Superior temporal gyrus (tissue), 1 donor: Measurements from ENCODE around the gene PYGO1.
A peak's percentile ranks its signal among the peaks of the same experiment; 100 is the strongest.
"Not testable (repeated sequence)": the region's sequence is repeated elsewhere in the genome, so short reads cannot be mapped to it uniquely, and the experiment has no call there.

Experiments used
- DNase-seq: peaks from one replicate; pipeline ENCODE4 v3.0.0-alpha.2; 2016; ENCODE audit errors: extremely low spot score

The PYGO1 gene

DNA sequence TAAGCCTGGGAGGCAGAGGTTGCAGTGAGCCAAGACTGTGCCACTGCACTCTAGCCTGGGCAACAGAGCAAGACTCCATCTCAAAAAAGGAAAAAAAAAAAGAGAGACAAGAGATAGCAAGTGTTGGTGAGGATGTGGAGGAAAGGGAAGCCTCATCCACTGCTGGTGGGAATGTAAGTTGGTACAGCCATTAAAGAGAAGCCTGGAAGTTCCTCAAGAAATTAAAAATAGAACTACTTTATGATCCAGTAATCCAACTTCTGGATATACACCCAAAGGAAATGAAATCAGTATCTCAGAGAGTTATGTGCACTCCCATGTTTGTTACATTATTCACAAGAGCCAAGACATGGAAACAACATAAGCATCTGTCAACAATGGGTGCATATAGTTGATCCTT, 14.9 kb downstream of the PYGO1 start:
- DNase-seq, result no peak

DNA sequence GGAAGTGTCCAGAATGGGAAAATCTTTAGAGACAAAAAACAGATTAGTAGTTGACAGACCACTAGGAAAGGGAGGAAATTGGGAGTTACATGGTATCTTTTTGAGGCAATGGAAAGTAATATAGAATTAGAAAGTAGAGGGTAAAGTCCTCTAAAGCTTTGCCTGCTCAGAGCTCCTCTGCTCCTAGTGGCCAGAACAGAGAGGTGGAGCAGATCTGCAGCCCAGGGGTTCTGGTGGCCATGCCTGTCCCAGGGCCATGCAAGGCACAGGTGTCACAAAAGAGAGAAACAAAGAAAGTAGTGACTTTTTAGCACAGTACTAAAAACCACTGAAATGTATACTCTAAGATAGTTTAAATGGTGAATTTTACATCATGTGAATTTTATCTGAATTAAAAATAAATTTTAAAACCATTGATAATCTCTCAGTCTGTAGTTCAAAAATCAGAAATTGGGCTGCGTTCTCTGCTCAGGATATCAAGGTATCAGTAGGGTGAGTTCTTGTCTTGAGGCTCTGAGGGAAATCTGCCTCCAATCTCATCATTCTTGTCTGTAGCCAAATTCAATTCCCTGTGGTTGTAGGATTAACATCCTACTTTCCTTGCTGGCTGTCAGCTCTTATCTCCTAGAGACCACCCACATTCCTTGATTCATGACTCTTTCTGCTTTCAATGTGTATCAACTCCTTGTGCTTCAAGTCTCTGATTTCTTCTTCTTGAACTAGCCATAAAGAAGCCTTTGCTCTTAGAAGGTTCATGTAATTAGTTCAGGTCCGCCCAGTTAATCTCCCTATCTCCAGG, 23.6 kb downstream of the PYGO1 start:
- DNase-seq, result no peak

DNA sequence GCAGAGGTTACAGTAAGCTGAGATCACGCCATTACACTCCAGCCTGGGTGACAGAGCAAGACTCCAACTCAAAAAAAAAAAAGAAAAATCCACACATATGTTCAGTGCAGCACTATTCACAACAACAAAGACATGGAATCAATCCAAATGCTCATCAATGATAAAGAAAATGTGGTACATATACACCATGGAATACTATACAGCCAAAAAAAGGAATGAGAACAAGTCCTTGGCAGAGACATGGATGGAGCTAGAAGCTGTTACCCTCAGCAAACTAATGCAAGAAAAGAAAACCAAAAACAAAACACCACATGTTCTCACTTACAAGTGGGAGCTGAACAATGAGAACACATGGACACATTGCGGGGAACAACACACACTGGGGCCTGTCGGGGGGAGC, 25.5 kb downstream of the PYGO1 start:
- DNase-seq, result no peak

DNA sequence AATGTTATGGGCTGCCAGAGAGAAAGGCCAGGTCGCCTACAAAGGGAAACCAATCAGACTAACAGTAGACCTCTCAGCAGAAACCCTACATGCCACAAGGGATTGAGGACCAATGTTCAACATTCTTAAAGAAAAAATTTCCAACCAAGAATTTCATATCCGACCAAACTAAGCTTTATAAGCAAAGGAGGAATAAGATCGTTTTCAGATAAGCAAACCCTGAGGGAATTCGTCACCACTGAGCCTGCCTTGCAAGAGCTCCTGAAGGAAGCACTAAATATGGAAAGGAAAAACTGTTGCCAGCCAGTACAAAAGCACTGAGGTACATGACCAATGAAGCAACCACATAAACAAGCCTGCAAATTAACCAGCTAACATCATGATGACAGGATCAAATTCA, 33.1 kb downstream of the PYGO1 start:
- DNase-seq, result no peak

DNA sequence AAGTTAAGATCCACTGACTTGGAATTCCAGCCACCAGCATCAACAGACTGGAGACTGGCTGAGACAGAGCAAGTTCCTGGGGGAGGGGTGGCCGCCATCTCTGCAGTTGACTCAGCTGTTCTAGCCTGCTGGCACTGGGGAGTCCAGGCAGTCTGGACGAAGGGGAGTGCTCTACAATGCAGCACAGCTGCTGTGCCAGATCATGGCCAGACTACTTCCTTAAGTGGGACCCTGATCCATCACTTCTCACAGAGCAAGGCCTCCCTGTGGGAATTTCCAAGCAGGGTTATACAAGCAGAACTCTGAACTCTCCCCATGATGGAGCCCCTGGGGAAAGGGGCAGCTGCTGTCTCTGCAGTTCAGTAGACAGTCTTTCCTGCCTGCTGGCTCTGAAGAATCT, 35.2 kb downstream of the PYGO1 start:
- DNase-seq, result no peak

DNA sequence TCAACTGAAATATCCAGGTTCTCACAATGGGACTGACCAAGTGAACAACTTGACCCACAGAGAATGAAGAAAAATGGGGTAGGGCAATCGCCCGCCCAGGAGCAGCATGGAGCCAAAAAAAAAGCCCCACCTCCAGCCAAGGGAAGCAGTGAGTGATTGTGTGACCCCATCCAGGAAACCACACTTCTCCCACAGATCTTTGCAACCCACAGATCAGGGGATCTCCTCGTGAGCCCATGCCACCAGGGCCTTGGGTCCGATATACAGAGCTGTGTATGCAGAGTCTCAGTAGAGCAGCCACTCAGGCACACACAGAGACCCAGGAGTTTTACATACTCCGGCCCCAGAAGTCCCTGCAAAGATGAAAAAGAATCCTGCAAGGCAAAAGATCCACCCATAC, 35.7 kb downstream of the PYGO1 start:
- no peak for DNase-seq

DNA sequence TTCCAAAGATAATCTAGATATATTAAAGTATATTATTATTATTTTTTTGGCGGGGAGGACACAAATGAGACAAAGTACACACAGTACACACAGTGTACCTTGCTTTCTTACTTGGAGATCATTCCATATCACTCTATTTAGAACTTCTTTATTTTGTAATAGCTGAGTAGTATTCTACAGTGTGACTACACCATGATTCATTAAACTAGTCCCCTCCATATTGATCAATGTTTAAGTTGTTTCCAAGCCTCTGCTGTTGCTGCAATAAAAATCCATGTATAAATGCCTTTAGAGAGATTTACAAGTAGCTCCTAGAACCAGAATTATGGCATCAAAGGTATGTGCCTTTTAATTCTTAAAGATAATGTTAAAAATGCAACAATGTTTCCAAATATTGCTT, 38.8 kb downstream of the PYGO1 start:
- DNase-seq, result no peak

DNA sequence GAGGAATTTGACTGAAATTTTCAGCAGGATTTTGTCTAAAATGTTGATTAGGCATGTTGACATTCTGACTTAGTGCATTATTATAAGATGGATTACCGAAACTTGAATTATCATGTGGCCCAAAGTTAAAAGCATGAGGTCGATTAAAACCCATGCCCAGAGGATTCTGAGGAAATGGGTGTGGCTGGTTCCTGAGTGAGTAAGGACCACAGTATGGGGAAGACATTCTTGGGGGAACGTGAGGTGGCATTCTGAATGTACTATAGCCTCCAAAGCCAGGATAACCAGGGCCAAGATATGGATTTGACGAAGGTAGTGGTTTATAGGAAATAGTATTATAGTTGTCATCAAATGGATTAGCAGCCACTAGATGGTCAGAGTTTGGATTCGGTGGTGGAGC, 41.4 kb downstream of the PYGO1 start:
- DNase-seq, result no peak

DNA sequence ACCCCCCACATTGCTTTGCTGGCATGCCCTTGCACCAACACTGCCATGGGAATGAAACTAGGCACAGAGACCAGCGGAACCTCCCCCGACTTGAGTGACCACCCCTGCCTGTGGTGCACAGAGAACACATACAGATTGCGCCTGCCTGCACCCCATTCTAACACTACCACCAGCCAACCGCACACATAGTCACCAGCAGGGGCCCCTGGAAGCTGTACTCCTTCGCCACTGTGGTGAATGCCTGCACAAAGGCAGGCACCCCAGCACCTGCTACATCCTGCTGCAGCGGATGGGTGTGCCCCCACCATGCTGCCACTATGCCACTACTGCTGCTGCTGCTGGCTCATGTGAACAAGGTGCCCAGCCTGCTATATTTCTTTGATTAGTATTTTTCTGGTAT, 52.7 kb downstream of the PYGO1 start:
- no peak for DNase-seq

DNA sequence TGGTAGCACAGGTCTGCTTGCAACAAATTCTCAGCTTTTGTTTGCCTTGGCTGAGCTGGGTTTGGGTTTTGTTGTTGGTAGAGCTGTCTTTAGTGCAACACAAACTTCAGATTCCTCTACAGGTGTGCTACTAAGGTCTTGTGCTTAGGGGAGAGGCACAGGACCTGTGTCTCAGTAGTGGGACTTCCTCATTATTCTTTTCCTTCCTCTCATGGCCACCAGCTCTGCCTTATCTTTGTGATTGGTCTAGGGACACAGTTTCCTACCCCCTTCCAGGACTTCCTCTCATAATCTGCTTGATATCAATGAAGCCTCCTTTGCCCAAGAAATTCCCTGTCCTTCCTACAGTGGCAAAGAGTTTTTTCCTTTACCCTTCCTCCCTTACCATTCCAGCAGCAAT, 55.2 kb downstream of the PYGO1 start:
- no peak for DNase-seq

DNA sequence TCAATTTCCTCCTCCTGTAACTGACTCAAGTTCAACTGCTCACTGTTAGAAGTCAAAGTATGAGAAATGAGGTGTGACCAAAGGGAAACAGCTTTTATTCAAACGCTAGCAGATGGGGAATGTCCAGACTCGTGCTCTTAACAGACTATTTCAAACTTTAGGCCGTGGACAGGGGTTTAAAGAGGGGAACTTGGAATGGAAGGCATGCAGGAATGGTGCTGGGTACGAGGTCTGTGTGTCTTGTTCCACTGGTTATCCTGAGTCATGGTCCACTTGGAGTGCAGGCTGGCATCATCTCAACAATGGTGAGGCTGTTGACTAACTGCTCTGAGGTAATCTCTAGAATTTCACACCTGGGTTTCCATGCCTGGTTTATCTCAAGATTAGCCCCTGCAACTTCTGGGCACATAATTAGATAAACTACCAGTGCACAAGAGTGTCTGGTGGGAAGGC, 57.3 kb downstream of the PYGO1 start:
- no peak for DNase-seq

DNA sequence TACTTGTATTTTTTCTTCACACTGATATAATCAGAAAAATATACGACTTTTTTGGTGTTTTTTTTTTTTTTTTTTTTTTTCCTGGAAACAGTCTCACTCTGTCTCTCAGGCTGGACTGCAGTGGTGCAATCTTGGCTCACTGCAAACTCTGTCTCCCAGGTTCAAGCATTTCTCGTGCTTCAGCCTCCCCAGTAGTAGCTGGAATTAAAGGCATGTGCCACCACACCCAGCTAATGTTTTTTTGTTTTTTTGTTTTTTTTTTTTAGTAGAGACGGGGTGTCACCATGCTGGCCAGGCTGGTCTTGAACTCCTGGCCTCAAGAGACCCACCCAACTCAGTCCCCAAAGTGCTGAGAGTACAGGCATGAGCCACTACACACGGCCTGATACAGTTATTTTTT, 59.3 kb downstream of the PYGO1 start:
- DNase-seq, result no peak

DNA sequence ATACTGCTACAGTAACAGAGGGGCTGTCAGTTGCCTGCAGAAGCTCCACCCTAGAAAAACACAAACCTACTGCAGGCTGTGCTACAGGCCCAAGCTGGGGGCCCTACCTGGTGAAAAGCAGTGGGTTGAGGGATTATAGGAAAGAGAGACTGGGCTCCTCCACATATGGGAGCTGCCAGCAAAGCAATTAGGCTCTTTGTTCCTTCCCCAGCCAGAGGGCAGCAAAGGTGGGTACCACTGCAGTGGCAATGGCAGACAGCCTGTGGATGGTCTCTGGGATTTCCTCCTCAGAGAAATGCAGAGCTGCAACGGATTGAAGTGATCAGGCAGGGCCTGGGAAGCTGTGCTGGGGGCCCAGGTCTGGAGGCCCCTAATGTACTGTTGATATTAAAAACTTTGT, 61.0 kb downstream of the PYGO1 start:
- DNase-seq, result no peak

DNA sequence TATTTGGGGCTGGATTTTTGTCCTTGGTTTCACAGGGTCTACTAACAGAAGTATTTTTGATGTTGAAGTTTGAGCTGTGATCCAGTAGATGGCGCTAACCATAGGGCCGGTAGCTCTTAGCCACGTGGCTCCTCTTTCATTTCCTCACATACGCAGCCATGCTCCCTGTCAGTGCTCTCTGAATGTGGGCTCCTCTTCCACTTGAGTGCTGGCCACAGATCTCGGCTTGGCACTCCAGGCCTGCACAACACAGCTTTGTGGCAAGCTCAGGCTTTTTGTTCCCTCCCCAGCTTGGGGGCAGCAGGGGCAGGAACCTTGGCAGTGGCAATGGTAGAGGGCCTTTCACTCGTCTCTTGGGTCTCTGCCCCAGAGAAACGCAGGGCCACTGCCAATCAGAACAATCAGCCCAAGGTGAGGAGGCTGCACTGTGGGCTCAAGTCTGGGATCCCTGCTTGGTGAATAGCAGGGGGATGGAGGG, 61.5 kb downstream of the PYGO1 start:
- DNase-seq, result peak; percentile 19

DNA sequence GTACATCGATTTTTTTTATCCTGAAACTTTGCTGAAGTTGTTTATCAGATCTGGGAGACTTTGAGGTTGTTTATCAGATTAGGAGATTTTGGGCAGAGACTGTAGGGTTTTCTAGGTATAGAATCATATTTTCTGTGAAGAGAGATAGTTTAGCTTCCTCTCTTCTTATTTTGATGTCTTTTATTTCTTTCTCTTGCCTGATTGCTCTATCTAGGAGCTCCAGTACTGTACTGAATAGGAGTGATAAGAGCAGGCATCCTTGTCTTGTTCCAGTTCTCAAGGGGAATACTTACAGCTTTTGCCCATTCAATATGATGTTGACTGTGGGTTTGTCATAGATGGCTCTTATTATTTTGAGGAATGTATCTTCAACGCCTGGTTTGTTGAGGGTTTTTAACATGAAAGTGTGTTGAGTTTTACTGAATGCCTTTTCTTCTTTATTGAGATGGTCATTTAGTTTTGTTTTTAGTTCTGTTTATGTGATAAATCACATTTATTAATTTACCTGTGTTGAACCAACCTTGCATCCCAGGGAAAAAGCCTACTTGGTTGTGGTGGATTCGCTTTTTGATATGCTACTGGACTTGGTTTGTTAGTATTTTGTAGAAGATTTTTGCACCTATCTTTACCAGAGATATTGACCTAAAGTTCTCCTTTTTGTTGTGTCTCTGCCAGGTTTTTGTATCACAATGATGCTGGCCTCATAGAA, 65.2 kb downstream of the PYGO1 start:
- DNase-seq, result no peak

DNA sequence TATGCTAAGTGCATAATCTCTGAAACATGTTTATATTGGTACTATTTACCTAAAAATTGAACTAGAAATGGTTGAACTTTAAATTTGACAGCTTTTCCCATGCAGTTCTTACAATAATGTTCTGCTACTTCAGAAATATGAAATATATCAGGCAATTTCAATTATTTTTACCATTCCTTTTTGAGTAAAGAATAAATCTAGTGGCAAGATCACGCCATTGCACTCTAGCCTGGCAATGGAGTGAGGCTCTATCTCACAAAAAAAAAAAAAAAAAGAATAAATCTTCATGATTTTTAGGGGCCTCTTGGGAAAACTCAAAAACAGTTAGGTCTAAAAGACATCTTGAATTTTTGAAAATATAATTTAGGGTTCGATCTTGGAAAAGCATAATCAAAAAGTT, 69.5 kb downstream of the PYGO1 start:
- no peak for DNase-seq

DNA sequence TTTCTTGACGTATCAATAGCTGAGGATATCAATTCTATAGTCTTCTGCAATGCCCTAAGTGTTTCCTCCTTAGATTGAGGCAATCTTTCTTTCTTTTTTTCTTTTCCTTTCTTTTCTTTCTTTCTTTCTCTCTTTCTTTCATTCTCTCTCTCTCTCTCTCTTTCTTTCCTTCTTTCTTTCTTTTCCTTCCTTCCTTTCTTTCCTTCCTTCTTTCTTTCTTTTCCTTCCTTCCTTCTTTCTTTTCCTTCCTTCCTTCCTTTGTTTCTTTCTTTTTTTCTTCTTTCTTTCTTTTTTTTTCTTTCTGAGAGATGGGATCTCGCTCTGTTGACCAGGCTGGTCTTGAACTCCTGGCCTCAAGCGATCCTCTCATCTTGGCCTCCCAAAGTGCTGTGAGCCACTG, 70.1 kb downstream of the PYGO1 start:
- DNase-seq, result no peak

DNA sequence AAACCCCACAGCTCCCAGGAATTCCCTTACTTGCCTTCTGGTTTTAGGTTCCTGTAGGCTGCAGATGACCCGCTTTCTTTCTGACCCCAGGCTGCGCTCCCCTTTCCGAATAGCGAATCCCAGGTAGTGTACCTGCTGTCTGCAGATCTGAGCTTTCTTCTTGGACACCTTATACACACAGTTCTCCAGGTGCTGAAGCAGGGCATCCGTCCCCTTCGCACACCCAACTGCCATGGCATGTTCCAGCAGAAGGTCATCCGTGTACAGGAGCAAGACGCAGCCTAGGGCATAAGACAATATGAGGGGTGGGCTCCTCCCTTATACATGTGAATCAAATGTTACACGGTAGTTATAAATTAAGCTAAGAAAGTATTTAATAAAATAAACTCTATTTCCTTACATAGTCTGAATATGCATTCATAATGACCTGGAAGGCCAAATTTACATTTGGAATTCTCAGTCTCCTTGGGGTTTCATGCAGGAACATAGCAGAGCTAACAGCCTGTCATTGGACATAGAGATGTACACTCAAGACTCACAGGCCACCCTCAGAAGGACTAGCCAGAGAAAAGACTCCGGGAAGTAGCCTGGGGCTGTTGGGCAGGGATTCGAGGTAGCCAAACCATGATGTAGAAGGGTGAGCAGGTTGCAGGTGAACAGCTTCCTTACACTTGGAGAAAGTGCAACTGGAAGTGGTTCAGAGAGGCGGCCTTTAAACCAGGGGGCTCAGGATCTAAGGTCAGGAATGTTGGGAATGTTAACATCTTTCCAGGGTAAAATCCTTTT, 72.0 kb downstream of the PYGO1 start:
- no peak for DNase-seq

DNA sequence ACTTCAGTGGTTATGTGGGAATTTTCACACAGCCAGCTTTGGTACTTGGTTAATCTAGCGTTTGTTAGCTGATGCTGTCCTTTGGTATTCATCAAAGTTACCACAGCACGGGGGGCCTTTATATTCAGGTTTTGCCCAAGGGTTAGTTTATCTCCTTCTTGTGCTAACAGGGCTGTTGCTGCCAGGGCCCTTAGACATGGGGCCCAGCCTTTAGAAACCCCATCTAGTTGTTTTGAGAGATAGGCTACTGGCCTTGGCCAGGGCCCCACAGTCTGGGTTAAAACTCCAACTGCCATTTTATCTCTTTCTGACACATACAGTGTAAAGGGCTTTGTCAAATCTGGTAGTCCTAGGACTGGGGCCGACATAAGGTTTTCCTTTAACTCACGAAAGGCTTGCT, 72.7 kb downstream of the PYGO1 start:
- DNase-seq, result no peak

DNA sequence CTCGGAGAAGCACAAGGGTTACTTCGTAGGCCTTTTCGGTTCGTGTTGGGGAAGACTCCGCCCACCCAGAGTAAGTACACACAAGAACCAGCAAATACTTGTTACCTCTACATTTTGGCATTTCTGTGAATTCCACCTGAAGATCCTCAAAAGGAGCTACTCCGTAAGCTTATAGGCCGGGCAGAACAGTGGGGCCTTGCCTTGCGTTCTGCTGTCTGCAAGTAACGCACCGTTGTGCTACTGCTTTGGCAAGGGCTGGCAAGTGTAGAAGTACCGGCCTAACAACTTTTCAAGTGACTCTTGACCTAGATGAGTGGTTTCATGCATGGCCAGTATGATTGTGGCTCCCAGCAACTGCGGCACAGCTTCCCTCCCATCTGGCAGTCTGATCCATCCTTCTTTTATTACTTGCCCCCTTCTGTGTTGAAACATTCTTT, 73.7 kb downstream of the PYGO1 start:
- no peak for DNase-seq

DNA sequence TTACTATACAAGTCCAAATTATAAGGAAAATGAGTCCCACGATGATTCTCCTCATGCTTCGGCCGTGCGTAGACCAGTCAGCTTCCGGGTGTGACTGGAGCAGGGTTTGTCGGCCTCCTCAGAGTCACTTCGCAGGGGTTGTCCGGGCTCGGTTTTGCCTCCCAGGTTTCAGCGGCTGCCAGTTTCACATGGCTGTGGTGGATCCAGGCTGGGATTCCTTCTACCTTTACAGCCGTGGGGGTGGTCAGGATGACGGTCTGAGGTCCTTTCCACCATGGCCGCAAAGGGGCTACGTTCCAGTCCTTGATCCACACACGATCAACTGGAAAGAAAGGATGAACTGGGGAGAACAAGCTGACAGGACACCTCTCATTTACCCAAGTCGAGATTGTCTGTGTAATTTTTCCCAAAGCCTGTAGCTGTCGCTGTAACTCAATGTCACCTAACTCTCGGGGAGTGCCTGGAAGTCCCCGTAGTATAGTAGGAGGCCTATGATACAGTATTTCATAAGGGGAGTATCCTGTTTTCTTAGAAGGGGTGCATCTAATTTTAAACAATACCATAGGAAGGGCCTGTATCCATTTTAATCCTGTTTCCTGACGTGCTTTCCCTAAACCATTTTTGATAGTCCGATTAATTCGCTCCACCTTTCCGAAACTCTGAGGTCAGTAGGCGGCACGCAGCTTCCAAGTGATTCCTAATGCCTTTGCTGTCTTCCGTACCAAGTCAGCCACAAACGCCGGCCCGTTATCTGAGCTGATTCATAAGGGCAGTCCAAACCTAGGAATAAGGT, 74.3 kb downstream of the PYGO1 start:
- not testable (repeated sequence) for DNase-seq

DNA sequence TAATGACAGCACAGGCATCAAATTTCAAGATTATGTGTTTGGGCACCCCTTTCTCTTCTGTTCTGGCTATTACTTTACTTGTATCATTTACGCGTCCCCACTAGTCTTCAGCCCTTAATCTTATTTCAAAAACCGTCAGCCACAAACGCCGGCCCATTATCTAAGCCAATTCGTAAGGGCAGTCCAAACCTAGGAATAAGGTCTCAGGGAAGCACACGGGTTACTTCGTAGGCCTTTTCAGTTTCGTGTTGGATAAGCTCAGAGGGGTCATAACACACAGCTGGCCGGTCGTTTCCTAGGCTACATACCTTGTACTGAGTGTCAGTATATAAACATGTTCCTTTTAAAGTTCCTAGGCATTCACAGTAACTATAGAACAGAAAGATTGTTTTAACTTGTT, 75.0 kb downstream of the PYGO1 start:
- no peak for DNase-seq
